HCT116 (cell line): ENCODE data around the gene OPHN1. TPM values are rescaled to one million over a fixed set of nuclear protein-coding genes. Genes with fewer than 3 reads are reported as not detected.

Source experiments
- ATAC-seq: fragments of 200-7000 bp; cut with Tn5 transposase; 2 replicates; pipeline ENCODE4 v1.9.1; 2020; ENCODE audit warnings: mild to moderate bottlenecking, moderate library complexity
- BruUV-seq: library from RNA; stranded (reverse); fragments of 400-500 nt; replicated peaks from 2 replicates; lab custom pipeline; 2021; lab: Mats Ljungman, UMichigan
- CTCF ChIA-PET: fragments of 300-600 bp; sonication (Branson Sonifier 250); formaldehyde crosslinking; loops from one replicate; lab custom pipeline; 2021; ENCODE audit warnings: antibody characterized with exemption; lab: Charles Lee
- POLR2A ChIA-PET: fragments of 300-600, 350-600 bp; sonication (Branson Sonifier 250); formaldehyde crosslinking; loops from one replicate; lab custom pipeline; 2021; ENCODE audit warnings: antibody characterized with exemption; lab: Charles Lee
- RAD21 ChIA-PET, 2 experiments: fragments of 300-600 bp; sonication (Branson Sonifier 250); formaldehyde crosslinking; loops; one replicate each; lab custom pipeline; 2023; ENCODE audit warnings: low total read pairs in 2 of 2; ENCODE audit not compliant: uncharacterized antibody in 2 of 2, unreplicated experiment in 2 of 2, low non-redundant PET in 1 of 2; lab: Charles Lee
- DNase-seq: peaks from one replicate; pipeline ENCODE4 v3.0.0-alpha.2; 2010; ENCODE audit warnings: low read depth, low spot score
- H2AFZ ChIP-seq: fragments of 200-600 bp; shearing (Covaris generic), sonication (generic); 2 replicates; pipeline ENCODE4 v1.6.1; 2017; ENCODE audit warnings: low read depth, mixed run types, mixed read lengths, antibody characterized with exemption, low read length; ENCODE audit not compliant: poor library complexity, severe bottlenecking
- H3K27ac ChIP-seq: 2 replicates; pipeline ENCODE4 v1.5.1; 2012; ENCODE audit warnings: low read depth, low read length
- H3K27me3 ChIP-seq: fragments of 200-600 bp; sonication (generic); 2 replicates; pipeline ENCODE4 v1.6.1; 2016; ENCODE audit warnings: mixed run types, low read length, mixed read lengths; ENCODE audit not compliant: insufficient read depth
- H3K36me3 ChIP-seq, 2 experiments: fragments of 200-500 bp in 1 of 2; fragments of 200-600 bp in 1 of 2; sonication (Bioruptor generic) in 1 of 2; sonication (generic) in 1 of 2; 2 replicates each; pipeline versions ENCODE4 v1.5.1 to v1.6.1; 2014 to 2016; ENCODE audit warnings: low read length in 2 of 2, inconsistent platforms in 1 of 2, mixed read lengths in 1 of 2, mixed run types in 1 of 2; ENCODE audit not compliant: insufficient read depth in 2 of 2, control insufficient read depth in 1 of 2
- H3K4me1 ChIP-seq, 2 experiments: fragments of 200-600 bp in 1 of 2; sonication (generic) in 1 of 2; 2 replicates each; pipeline versions ENCODE4 v1.5.1 to v1.6.1; 2012 to 2017; ENCODE audit warnings: low read length in 2 of 2, inconsistent platforms in 1 of 2, mild to moderate bottlenecking in 1 of 2, mixed read lengths in 1 of 2, mixed run types in 1 of 2, moderate library complexity in 1 of 2; ENCODE audit not compliant: insufficient read depth in 2 of 2, control insufficient read depth in 1 of 2
- H3K4me2 ChIP-seq: fragments of 200-600 bp; sonication (generic); 2 replicates; pipeline ENCODE4 v1.6.1; 2017; ENCODE audit warnings: mixed run types, low read length, mixed read lengths
- H3K4me3 ChIP-seq, 2 experiments: fragments of 200-600 bp in 1 of 2; sonication (generic) in 1 of 2; replicated peaks in 1 of 2; 2 replicates each; pipeline ENCODE4 v1.5.1; 2011 to 2016; ENCODE audit warnings: low read length in 2 of 2, control low read depth in 1 of 2, low read depth in 1 of 2, mild to moderate bottlenecking in 1 of 2, mixed read lengths in 1 of 2, mixed run types in 1 of 2
- H3K79me2 ChIP-seq: fragments of 200-600 bp; sonication (generic); 2 replicates; pipeline ENCODE4 v1.6.1; 2017; ENCODE audit warnings: mild to moderate bottlenecking, mixed run types, low read length, moderate library complexity, mixed read lengths; ENCODE audit not compliant: insufficient read depth
- H3K9ac ChIP-seq: fragments of 200-600 bp; sonication (generic); 2 replicates; pipeline ENCODE4 v1.6.1; 2016; ENCODE audit warnings: low read length, mixed read lengths
- H3K9me2 ChIP-seq: fragments of 200-600 bp; sonication (generic), shearing (Covaris generic); 2 replicates; pipeline ENCODE4 v1.6.1; 2017; ENCODE audit warnings: mixed run types, mild to moderate bottlenecking, moderate library complexity; ENCODE audit not compliant: insufficient read depth
- H3K9me3 ChIP-seq, 2 experiments: fragments of 200-500 bp in 1 of 2; fragments of 200-600 bp in 1 of 2; sonication (Bioruptor generic) in 1 of 2; sonication (generic) in 1 of 2; 2 replicates each; pipeline ENCODE4 v1.6.1; 2014 to 2017; ENCODE audit warnings: low read length in 2 of 2, mixed read lengths in 2 of 2, inconsistent platforms in 1 of 2, low read depth in 1 of 2, mild to moderate bottlenecking in 1 of 2, mixed run types in 1 of 2, moderate library complexity in 1 of 2; ENCODE audit not compliant: control insufficient read depth in 1 of 2, insufficient read depth in 1 of 2
- H4K20me1 ChIP-seq: fragments of 200-600 bp; sonication (generic), shearing (Covaris generic); 2 replicates; pipeline ENCODE4 v1.6.1; 2017; ENCODE audit warnings: mixed run types, mild to moderate bottlenecking, moderate library complexity; ENCODE audit not compliant: insufficient read depth
- EGR1 ChIP-seq: IDR thresholded peaks from 2 replicates; pipeline ENCODE4 v1.6.1; 2012; ENCODE audit warnings: low read depth
- ELF1 ChIP-seq: IDR thresholded peaks from 2 replicates; pipeline ENCODE4 v1.6.1; 2012; ENCODE audit warnings: low read depth, borderline replicate concordance
- FOSL1 ChIP-seq: IDR thresholded peaks from 2 replicates; pipeline ENCODE4 v1.6.1; 2012; ENCODE audit warnings: low read depth
- JUND ChIP-seq: IDR thresholded peaks from 2 replicates; pipeline ENCODE4 v1.6.1; 2012
- POLR2A ChIP-seq: IDR thresholded peaks from 2 replicates; pipeline ENCODE4 v1.7.0; 2011; ENCODE audit warnings: borderline replicate concordance; ENCODE audit not compliant: insufficient read depth, insufficient read length; ENCODE audit errors: extremely low read depth
- RAD21 ChIP-seq: IDR thresholded peaks from 2 replicates; pipeline ENCODE4 v1.6.1; 2012; ENCODE audit warnings: low read depth, mild to moderate bottlenecking
- SIN3A ChIP-seq: IDR thresholded peaks from 2 replicates; pipeline ENCODE4 v1.6.1; 2012; ENCODE audit warnings: low read depth
- SRF ChIP-seq: IDR thresholded peaks from 2 replicates; pipeline ENCODE4 v1.6.1; 2012; ENCODE audit warnings: low read depth
- YY1 ChIP-seq: IDR thresholded peaks from 2 replicates; pipeline ENCODE4 v1.6.1; 2011; ENCODE audit warnings: low read length, low read depth, moderate library complexity, mild to moderate bottlenecking; ENCODE audit not compliant: insufficient replicate concordance; ENCODE audit errors: extremely low read depth
- ZFX ChIP-seq: fragments of 450-650 bp; IDR thresholded peaks from 2 replicates; pipeline ENCODE4 v1.6.1; 2017
- intact Hi-C: fragments of 100-400 bp; cut with micrococcal nuclease; formaldehyde crosslinking; loops from 2 replicates; pipeline ENCODE4 v1.10.0; 2022
- total RNA-seq: library from RNA; stranded (reverse); gene quantifications from one replicate; pipeline ENCODE4 v1.2.1, GENCODE V29; 2021; ENCODE audit not compliant: unreplicated experiment
- TF ChIP-seq, protein P1 (sequence below): IDR thresholded peaks from 2 replicates; pipeline ENCODE4 v1.6.1; 2012
- TF ChIP-seq, protein P2 (sequence below): IDR thresholded peaks from 2 replicates; pipeline ENCODE4 v1.6.1; 2012; ENCODE audit warnings: low read depth
- TF ChIP-seq, protein P3 (sequence below), 3 experiments: fragments of 200-600 bp in 1 of 3; sonication (generic) in 1 of 3; IDR thresholded peaks in 2 of 3; conservative IDR thresholded peaks in 1 of 3; 2 replicates each; pipeline ENCODE4 v1.5.1; 2012 to 2017; ENCODE audit warnings: low read depth in 2 of 3, low read length in 2 of 3, antibody characterized with exemption in 1 of 3, borderline replicate concordance in 1 of 3, control low read depth in 1 of 3, mild to moderate bottlenecking in 1 of 3, mixed read lengths in 1 of 3, mixed run types in 1 of 3, moderate library complexity in 1 of 3; ENCODE audit not compliant: insufficient read depth in 1 of 3

Gene OPHN1
- total RNA-seq, 1 experiment from 2014 or later = 2.9 TPM

DNA sequence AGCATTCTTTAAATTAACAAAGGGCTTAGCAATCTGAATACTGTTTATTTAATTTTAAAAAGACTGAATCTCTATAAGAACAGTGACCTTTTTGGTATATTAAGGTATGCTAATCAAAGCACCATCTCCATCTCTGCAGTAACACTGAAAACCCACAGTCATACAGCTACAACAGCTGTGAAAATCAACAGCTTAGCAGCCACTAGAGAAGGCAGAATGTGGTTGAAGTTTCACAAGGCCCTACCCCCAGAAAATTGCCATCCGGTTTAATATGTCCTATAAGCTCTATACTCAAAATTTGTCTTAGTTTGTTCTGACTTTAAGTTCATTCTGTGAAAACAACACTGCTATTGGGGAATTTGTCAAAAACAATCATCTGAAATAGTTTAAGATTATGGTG lies 128.7 kb downstream of the OPHN1 start:
- CTCF ChIA-PET = no interaction called here
- H3K79me2 ChIP-seq = no peaks in the 10 kb centered on the region
- no peaks in the 10 kb centered on the region for H3K9me3 ChIP-seq
- no peaks in the 10 kb centered on the region for H3K9me2 ChIP-seq
- RAD21 ChIA-PET = no interaction called here
- peaks cover 3 to 9% of the 10 kb centered on the region in 2 experiments; a peak in 3 of 4 replicates for H3K4me1 ChIP-seq
- BruUV-seq = no TSS peak
- H3K36me3 ChIP-seq = no peaks in the 10 kb centered on the region
- intact Hi-C loops = no loop called here
- POLR2A ChIA-PET = no interaction called here
- ATAC-seq (no peak), DNase-seq (no peak)
- no peak for TF ChIP-seq ZFX
- no peak for TF ChIP-seq RAD21
- TF ChIP-seq SRF = no peak
- TF ChIP-seq, protein P1, sequence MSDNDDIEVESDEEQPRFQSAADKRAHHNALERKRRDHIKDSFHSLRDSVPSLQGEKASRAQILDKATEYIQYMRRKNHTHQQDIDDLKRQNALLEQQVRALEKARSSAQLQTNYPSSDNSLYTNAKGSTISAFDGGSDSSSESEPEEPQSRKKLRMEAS = no peak
- TF ChIP-seq ELF1 = no peak
- no peak for TF ChIP-seq SIN3A
- no peak for TF ChIP-seq FOSL1
- TF ChIP-seq POLR2A = no peak
- TF ChIP-seq YY1 = no peak
- TF ChIP-seq EGR1 = no peak
- no peak overlapping the region for H3K4me2 ChIP-seq
- no peaks in the 10 kb centered on the region for H3K27me3 ChIP-seq
- H4K20me1 ChIP-seq = no peaks in the 10 kb centered on the region
- H3K9ac ChIP-seq = no peak overlapping the region
- H3K4me3 ChIP-seq = no peak overlapping the region
- H2AFZ ChIP-seq = no peak overlapping the region
- no peak overlapping the region for H3K27ac ChIP-seq

- ChIA-PET CTCF (no interaction called here), POLR2A (no interaction called here), RAD21 (no interaction called here)
- H4K20me1 ChIP-seq = no peaks in the 10 kb centered on the region
- no peaks in the 10 kb centered on the region for H3K79me2 ChIP-seq
- H3K4me1 ChIP-seq = no peaks in the 10 kb centered on the region
- no peaks in the 10 kb centered on the region for H3K27me3 ChIP-seq
- H3K9ac ChIP-seq = no peak overlapping the region
- TF ChIP-seq YY1 = no peak
- TF ChIP-seq, protein P2, sequence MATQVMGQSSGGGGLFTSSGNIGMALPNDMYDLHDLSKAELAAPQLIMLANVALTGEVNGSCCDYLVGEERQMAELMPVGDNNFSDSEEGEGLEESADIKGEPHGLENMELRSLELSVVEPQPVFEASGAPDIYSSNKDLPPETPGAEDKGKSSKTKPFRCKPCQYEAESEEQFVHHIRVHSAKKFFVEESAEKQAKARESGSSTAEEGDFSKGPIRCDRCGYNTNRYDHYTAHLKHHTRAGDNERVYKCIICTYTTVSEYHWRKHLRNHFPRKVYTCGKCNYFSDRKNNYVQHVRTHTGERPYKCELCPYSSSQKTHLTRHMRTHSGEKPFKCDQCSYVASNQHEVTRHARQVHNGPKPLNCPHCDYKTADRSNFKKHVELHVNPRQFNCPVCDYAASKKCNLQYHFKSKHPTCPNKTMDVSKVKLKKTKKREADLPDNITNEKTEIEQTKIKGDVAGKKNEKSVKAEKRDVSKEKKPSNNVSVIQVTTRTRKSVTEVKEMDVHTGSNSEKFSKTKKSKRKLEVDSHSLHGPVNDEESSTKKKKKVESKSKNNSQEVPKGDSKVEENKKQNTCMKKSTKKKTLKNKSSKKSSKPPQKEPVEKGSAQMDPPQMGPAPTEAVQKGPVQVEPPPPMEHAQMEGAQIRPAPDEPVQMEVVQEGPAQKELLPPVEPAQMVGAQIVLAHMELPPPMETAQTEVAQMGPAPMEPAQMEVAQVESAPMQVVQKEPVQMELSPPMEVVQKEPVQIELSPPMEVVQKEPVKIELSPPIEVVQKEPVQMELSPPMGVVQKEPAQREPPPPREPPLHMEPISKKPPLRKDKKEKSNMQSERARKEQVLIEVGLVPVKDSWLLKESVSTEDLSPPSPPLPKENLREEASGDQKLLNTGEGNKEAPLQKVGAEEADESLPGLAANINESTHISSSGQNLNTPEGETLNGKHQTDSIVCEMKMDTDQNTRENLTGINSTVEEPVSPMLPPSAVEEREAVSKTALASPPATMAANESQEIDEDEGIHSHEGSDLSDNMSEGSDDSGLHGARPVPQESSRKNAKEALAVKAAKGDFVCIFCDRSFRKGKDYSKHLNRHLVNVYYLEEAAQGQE = no peak
- TF ChIP-seq, protein P3, sequence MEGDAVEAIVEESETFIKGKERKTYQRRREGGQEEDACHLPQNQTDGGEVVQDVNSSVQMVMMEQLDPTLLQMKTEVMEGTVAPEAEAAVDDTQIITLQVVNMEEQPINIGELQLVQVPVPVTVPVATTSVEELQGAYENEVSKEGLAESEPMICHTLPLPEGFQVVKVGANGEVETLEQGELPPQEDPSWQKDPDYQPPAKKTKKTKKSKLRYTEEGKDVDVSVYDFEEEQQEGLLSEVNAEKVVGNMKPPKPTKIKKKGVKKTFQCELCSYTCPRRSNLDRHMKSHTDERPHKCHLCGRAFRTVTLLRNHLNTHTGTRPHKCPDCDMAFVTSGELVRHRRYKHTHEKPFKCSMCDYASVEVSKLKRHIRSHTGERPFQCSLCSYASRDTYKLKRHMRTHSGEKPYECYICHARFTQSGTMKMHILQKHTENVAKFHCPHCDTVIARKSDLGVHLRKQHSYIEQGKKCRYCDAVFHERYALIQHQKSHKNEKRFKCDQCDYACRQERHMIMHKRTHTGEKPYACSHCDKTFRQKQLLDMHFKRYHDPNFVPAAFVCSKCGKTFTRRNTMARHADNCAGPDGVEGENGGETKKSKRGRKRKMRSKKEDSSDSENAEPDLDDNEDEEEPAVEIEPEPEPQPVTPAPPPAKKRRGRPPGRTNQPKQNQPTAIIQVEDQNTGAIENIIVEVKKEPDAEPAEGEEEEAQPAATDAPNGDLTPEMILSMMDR (IDR thresholded peaks at IDR 0.05 in 2 of 3, conservative IDR thresholded peaks at IDR 0.05 in 1 of 3; ENCODE audit: borderline replicate concordance in 1 of 3, insufficient read depth in 1 of 3, low read depth in 2 of 3, low read length in 2 of 3) = no peak
- no peak for TF ChIP-seq EGR1
- TF ChIP-seq SIN3A = no peak
- no peak for TF ChIP-seq JUND
- no peaks in the 10 kb centered on the region for H3K36me3 ChIP-seq
- DNase-seq (no peak), ATAC-seq (no peak)
- H3K4me2 ChIP-seq = no peak overlapping the region
- no peak overlapping the region for H3K4me3 ChIP-seq
- no peak overlapping the region for H2AFZ ChIP-seq
- H3K9me3 ChIP-seq = no peaks in the 10 kb centered on the region
- no peaks in the 10 kb centered on the region for H3K9me2 ChIP-seq
- intact Hi-C loops = no loop called here
- no TSS peak for BruUV-seq
- H3K27ac ChIP-seq = no peak overlapping the region
These were observed 133.4 kb downstream of the OPHN1 start for GRCh38 chrX:68299898-68300297.
